ENCODE data around the gene ZBTB7B.

GRCh38 chr1:154972213-154972516 lies 30.4 kb upstream of the ZBTB7B start:
- no peak for TF ChIP-seq ZFX (IDR thresholded peaks at IDR 0.05; ENCODE audit: borderline replicate concordance)
- no peak for TF ChIP-seq CTCF (IDR thresholded peaks at IDR 0.05)
